Measurements from ENCODE around the gene MAP3K5. TPM values are rescaled to one million over a fixed set of nuclear protein-coding genes. Genes with fewer than 3 reads are reported as not detected.

The MAP3K5 gene
- total RNA-seq, 4 donors from 2014 or later, result 16.2 to 52.7 (median 34.8) TPM

GRCh38 chr6:136618086-136618485 lies 174.2 kb downstream of the MAP3K5 start:
- no peaks in the 10 kb centered on the region for H3K9me3 ChIP-seq
- H3K4me1 ChIP-seq, result no peaks in the 10 kb centered on the region
- no peaks in the 10 kb centered on the region for H3K27me3 ChIP-seq
- H3K36me3 ChIP-seq, result peaks cover 0 to 4% (median under 1%) of the 10 kb centered on the region in 4 donors
- H3K27ac ChIP-seq, result no peak overlapping the region
- H3K4me3 ChIP-seq, result no peak overlapping the region
- TF ChIP-seq POLR2A (IDR thresholded peaks at IDR 0.05) (no peak), EP300 (IDR thresholded peaks at IDR 0.05; ENCODE audit: low read depth) (no peak), CTCF (IDR thresholded peaks at IDR 0.05) (no peak), POLR2AphosphoS5 (IDR thresholded peaks at IDR 0.05) (no peak)
- WGBS, 2 donors (ENCODE audit: low coverage in 1 of 2), result 67 to 81% methylated on average over 1 to 2 of the region's 2 CpGs
- no peak for DNase-seq
- intact Hi-C loops (cut with DNase I; ENCODE audit: low total_unique reads) (no loop called here), in situ Hi-C loops (cut with MboI; ENCODE audit: low pct_ligation_motif_present in 1 of 4, low pct_unique_long_range_greater_than_20kb in 1 of 4, low sequenced_read_pairs in 3 of 4) (no loop called here)

GRCh38 chr6:136616527-136616926 lies 175.8 kb downstream of the MAP3K5 start:
- no peak for DNase-seq
- peaks cover 0 to 6% (median 0%) of the 10 kb centered on the region in 4 donors for H3K36me3 ChIP-seq
- no peaks in the 10 kb centered on the region for H3K4me1 ChIP-seq
- TF ChIP-seq EP300 (IDR thresholded peaks at IDR 0.05; ENCODE audit: low read depth), result no peak
- TF ChIP-seq CTCF (IDR thresholded peaks at IDR 0.05), result no peak
- TF ChIP-seq POLR2AphosphoS5 (IDR thresholded peaks at IDR 0.05), result no peak
- no peak for TF ChIP-seq POLR2A (IDR thresholded peaks at IDR 0.05)
- no peak overlapping the region for H3K4me3 ChIP-seq
- intact Hi-C loops (cut with DNase I; ENCODE audit: low total_unique reads), result no loop called here
- in situ Hi-C loops (cut with MboI; ENCODE audit: low pct_ligation_motif_present in 1 of 4, low pct_unique_long_range_greater_than_20kb in 1 of 4, low sequenced_read_pairs in 3 of 4), result no loop called here
- H3K9me3 ChIP-seq, result no peaks in the 10 kb centered on the region
- H3K27me3 ChIP-seq, result no peaks in the 10 kb centered on the region
- no peak overlapping the region for H3K27ac ChIP-seq
- WGBS, 2 donors (ENCODE audit: low coverage in 1 of 2), result 95 to 99% methylated on average over 3 of the region's 3 CpGs

GRCh38 chr6:136614994-136615393 lies 177.3 kb downstream of the MAP3K5 start:
- Histone ChIP-seq H3K4me1 (peaks cover 0 to 6% (median 3%) of the 10 kb centered on the region in 4 donors), H3K27ac (no peak overlapping the region), H3K4me3 (no peak overlapping the region), H3K36me3 (peaks cover 0 to 6% (median 0%) of the 10 kb centered on the region in 4 donors), H3K9me3 (no peaks in the 10 kb centered on the region), H3K27me3 (no peaks in the 10 kb centered on the region)
- 84 to 93% methylated on average over 2 of the region's 2 CpGs for WGBS, 2 donors (ENCODE audit: low coverage in 1 of 2)
- intact Hi-C loops (cut with DNase I; ENCODE audit: low total_unique reads) (no loop called here), in situ Hi-C loops (cut with MboI; ENCODE audit: low pct_ligation_motif_present in 1 of 4, low pct_unique_long_range_greater_than_20kb in 1 of 4, low sequenced_read_pairs in 3 of 4) (no loop called here)
- DNase-seq, result no peak
- TF ChIP-seq EP300 (IDR thresholded peaks at IDR 0.05; ENCODE audit: low read depth) (no peak), CTCF (IDR thresholded peaks at IDR 0.05) (no peak), POLR2A (IDR thresholded peaks at IDR 0.05) (no peak), POLR2AphosphoS5 (IDR thresholded peaks at IDR 0.05) (no peak)

- H3K27me3 ChIP-seq, result no peaks in the 10 kb centered on the region
- peaks cover 0 to 6% (median 0%) of the 10 kb centered on the region in 4 donors for H3K36me3 ChIP-seq
- TF ChIP-seq POLR2AphosphoS5 (IDR thresholded peaks at IDR 0.05) (no peak), EP300 (IDR thresholded peaks at IDR 0.05; ENCODE audit: low read depth) (no peak)
- H3K4me3 ChIP-seq, result no peak overlapping the region
- in situ Hi-C loops (cut with MboI; ENCODE audit: low pct_ligation_motif_present in 1 of 4, low pct_unique_long_range_greater_than_20kb in 1 of 4, low sequenced_read_pairs in 3 of 4) (no loop called here), intact Hi-C loops (cut with DNase I; ENCODE audit: low total_unique reads) (no loop called here)
- peaks cover 5 to 12% (median 9%) of the 10 kb centered on the region in 4 donors for H3K4me1 ChIP-seq
- H3K9me3 ChIP-seq, result no peaks in the 10 kb centered on the region
- 93 to 100% methylated on average over 1 of the region's 1 CpG for WGBS, 2 donors (ENCODE audit: low coverage in 1 of 2)
- H3K27ac ChIP-seq, result no peak overlapping the region
- no peak for DNase-seq
These were observed 177.9 kb downstream of the MAP3K5 start for GRCh38 chr6:136614350-136614749.

GRCh38 chr6:136613477-136613876 lies 178.8 kb downstream of the MAP3K5 start:
- no peak overlapping the region for H3K27ac ChIP-seq
- H3K9me3 ChIP-seq, result no peaks in the 10 kb centered on the region
- H3K36me3 ChIP-seq, result peaks cover 0 to 6% (median 0%) of the 10 kb centered on the region in 4 donors
- no peak for DNase-seq
- in situ Hi-C loops (cut with MboI; ENCODE audit: low pct_ligation_motif_present in 1 of 4, low pct_unique_long_range_greater_than_20kb in 1 of 4, low sequenced_read_pairs in 3 of 4), result no loop called here
- 92 to 96% methylated on average over 3 of the region's 3 CpGs for WGBS, 2 donors (ENCODE audit: low coverage in 1 of 2)
- intact Hi-C loops (cut with DNase I; ENCODE audit: low total_unique reads), result no loop called here
- H3K4me1 ChIP-seq, result peaks cover 5 to 19% (median 16%) of the 10 kb centered on the region in 4 donors
- no peak overlapping the region for H3K4me3 ChIP-seq
- TF ChIP-seq EP300 (IDR thresholded peaks at IDR 0.05; ENCODE audit: low read depth), result no peak
- no peak for TF ChIP-seq CTCF (IDR thresholded peaks at IDR 0.05)
- no peak for TF ChIP-seq POLR2A (IDR thresholded peaks at IDR 0.05)
- no peak for TF ChIP-seq POLR2AphosphoS5 (IDR thresholded peaks at IDR 0.05)
- no peaks in the 10 kb centered on the region for H3K27me3 ChIP-seq
